ENCODE data around the gene ARHGAP26.
A peak's percentile ranks its signal among the peaks of the same experiment; 100 is the strongest.

Gene ARHGAP26

GRCh38 chr5:143237664-143238063 lies 467.5 kb downstream of the ARHGAP26 start:
- no peak for DNase-seq

GRCh38 chr5:143238620-143239019 lies 468.4 kb downstream of the ARHGAP26 start:
- no peak for DNase-seq

GRCh38 chr5:143239882-143240518 lies 469.8 kb downstream of the ARHGAP26 start:
- no peak for DNase-seq

GRCh38 chr5:143241892-143242291 lies 471.7 kb downstream of the ARHGAP26 start:
- DNase-seq = no peak

- no peak for DNase-seq
These were observed 472.9 kb downstream of the ARHGAP26 start for GRCh38 chr5:143243103-143243502.

GRCh38 chr5:143244000-143244736 lies 474.0 kb downstream of the ARHGAP26 start:
- no peak for DNase-seq

GRCh38 chr5:143244990-143245389 lies 474.8 kb downstream of the ARHGAP26 start:
- DNase-seq = no peak

GRCh38 chr5:143245929-143246561 lies 475.9 kb downstream of the ARHGAP26 start:
- DNase-seq = peak in 1 of 2 experiments; percentile 27

- DNase-seq = no peak
These were observed 477.1 kb downstream of the ARHGAP26 start for GRCh38 chr5:143247134-143247815.

- no peak for DNase-seq
These were observed 478.2 kb downstream of the ARHGAP26 start for GRCh38 chr5:143248391-143248790.

- no peak for DNase-seq
These were observed 478.8 kb downstream of the ARHGAP26 start for GRCh38 chr5:143248822-143249579.

GRCh38 chr5:143249851-143250250 lies 479.7 kb downstream of the ARHGAP26 start:
- DNase-seq = no peak

GRCh38 chr5:143251190-143251589 lies 481.0 kb downstream of the ARHGAP26 start:
- DNase-seq = no peak

- DNase-seq = no peak
These were observed 481.8 kb downstream of the ARHGAP26 start for GRCh38 chr5:143251946-143252345.

- DNase-seq = no peak
These were observed 484.6 kb downstream of the ARHGAP26 start for GRCh38 chr5:143254819-143255218.

- no peak for DNase-seq
These were observed 488.5 kb downstream of the ARHGAP26 start for GRCh38 chr5:143258559-143259253.

- no peak for DNase-seq
These were observed 489.1 kb downstream of the ARHGAP26 start for GRCh38 chr5:143259254-143259605.

- DNase-seq = no peak
These were observed 491.7 kb downstream of the ARHGAP26 start for GRCh38 chr5:143261748-143262392.

- no peak for DNase-seq
These were observed 492.4 kb downstream of the ARHGAP26 start for GRCh38 chr5:143262393-143263174.

GRCh38 chr5:143263272-143263810 lies 493.2 kb downstream of the ARHGAP26 start:
- DNase-seq = no peak
